Muscle layer of duodenum (tissue), 2 donors: ENCODE data around the gene TMBIM4.

ENCODE experiments used
- H3K27ac ChIP-seq: one replicate; pipeline ENCODE4 v1.7.0; 2013; ENCODE audit warnings: mild to moderate bottlenecking, low read length
- H3K27me3 ChIP-seq: one replicate; pipeline ENCODE4 v1.7.0; 2013; ENCODE audit warnings: low read depth, mild to moderate bottlenecking, control low read depth, low read length
- H3K36me3 ChIP-seq, 2 donors: one replicate each; pipeline ENCODE4 v1.7.0; 2013; ENCODE audit warnings: low read length in 2 of 2, control low read depth in 1 of 2, mild to moderate bottlenecking in 1 of 2; ENCODE audit not compliant: insufficient read depth in 2 of 2, control insufficient read depth in 1 of 2
- H3K4me1 ChIP-seq, 2 donors: one replicate each; pipeline ENCODE4 v1.7.0; 2013; ENCODE audit warnings: low read length in 2 of 2, mild to moderate bottlenecking in 2 of 2, control low read depth in 1 of 2, moderate library complexity in 1 of 2; ENCODE audit not compliant: insufficient read depth in 2 of 2, control insufficient read depth in 1 of 2
- H3K4me3 ChIP-seq, 2 donors: one replicate each; pipeline ENCODE4 v1.7.0; 2013; ENCODE audit warnings: low read length in 2 of 2, low read depth in 1 of 2, mild to moderate bottlenecking in 1 of 2
- H3K9me3 ChIP-seq, 2 donors: one replicate each; pipeline ENCODE4 v1.7.0; 2013; ENCODE audit warnings: low read length in 2 of 2, control low read depth in 1 of 2, mild to moderate bottlenecking in 1 of 2; ENCODE audit not compliant: control insufficient read depth in 1 of 2
- donor health status: healthy.

TMBIM4 gene

DNA sequence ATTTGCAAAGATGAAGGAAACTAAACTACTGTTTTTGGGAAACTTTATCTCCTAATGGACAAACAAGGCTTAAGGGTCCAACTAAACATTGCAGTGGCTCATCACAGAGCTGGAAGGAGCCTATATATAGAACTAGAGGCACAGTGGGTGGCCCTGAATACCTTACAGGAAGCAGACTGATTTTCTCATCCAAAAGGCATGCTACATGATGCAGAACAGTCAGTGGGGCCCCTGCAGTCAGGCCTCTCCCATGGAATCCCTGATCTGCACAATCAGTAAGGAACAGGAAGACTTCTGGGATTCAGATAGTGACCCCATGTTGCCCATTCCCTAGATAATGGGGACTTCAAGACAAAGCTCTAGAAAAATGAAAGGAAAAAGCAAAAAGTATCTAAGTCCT is 37.4 kb downstream of the TMBIM4 start:
- Histone ChIP-seq H3K4me1 (peaks cover 0 to 18% of the 10 kb centered on the region in 2 donors), H3K36me3 (peaks cover 19 to 25% of the 10 kb centered on the region in 2 donors), H3K27me3 (no peaks in the 10 kb centered on the region), H3K9me3 (no peaks in the 10 kb centered on the region), H3K4me3 (no peak overlapping the region), H3K27ac (peak overlapping the region; percentile 16)

DNA sequence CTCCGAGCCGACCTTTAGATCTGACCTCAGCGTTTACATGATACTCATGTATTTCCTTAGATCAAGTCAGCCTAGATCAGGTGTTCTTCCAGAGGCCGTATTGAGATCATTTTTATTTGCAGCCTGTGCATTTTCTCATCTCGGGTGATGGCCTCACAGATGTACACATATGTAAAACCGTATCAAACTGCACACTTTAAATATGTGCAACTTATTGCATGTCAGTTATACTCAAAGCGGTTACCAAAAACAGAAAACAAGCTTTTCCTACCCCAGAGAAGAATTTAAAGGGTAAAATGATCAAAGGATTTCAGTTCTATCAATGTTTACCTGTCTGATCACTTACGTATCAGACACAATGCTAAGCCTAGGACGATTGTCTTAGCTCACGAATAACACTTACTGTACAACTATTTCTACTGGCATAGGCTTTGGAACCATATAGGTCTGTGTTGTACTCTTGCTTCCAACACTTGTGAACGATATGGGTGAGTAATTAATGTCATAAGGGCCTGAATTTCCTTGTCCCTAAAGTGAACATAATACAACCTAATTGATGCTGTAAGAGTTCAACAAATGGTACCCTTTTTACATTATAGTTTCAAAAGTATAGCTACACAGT is 38.6 kb downstream of the TMBIM4 start:
- H3K4me3 ChIP-seq = peak overlapping the region; percentile 92 to 97
- peak overlapping the region; percentile 91 for H3K27ac ChIP-seq
- H3K4me1 ChIP-seq = peaks cover 0 to 18% of the 10 kb centered on the region in 2 donors
- H3K9me3 ChIP-seq = no peaks in the 10 kb centered on the region
- H3K36me3 ChIP-seq = peaks cover 14 to 21% of the 10 kb centered on the region in 2 donors
- no peaks in the 10 kb centered on the region for H3K27me3 ChIP-seq

DNA sequence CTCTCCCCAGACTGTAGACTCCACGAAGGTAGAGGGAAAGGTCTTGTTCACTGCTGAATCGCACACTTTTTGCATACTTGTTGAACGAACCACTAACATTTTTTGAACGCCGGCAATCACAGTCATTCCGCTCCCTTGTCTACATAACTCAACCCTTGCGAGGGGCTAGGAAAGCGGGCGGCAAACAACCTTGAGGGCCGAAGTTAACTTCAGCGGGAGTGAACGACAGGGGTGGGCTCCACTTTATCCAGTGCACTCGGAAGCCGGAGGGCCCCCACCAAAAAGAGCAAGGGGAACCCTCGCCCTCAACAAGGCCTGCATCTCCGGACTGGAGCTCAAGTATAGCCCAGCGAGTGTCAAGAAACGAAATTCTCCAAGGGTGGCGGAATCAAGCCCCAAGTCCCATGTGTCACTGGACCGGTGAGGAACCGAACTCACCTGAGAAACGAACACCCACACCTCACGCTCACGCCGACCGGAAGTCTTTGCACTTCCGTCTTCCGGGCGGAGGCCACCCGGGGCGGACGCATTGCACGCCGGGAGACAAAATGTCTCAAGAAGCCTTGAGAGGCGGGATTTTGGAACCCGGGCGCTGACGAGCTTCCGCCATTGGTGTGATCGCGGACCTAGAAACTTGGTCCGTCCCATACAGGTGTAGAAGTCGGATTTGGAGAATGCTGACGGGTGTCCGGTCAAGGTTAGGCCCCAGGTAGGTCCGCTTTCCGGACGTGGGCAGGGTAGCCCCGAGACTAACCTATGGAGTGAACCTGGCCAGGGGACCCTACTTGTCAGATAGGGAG is 39.3 kb downstream of the TMBIM4 start, which contains the start of gene LLPH:
TSS of gene LLPH (minus strand) at position 484 of the 800 bp plus-strand sequence. CDS start 1,644 bp downstream, outside the sequence.
- Histone ChIP-seq H3K27me3 (no peaks in the 10 kb centered on the region), H3K27ac (peak within 1 kb of the TSS; percentile 91), H3K4me1 (peaks cover 0 to 18% of the 10 kb centered on the region in 2 donors), H3K36me3 (peaks cover 17 to 23% of the 10 kb centered on the region in 2 donors), H3K9me3 (no peaks in the 10 kb centered on the region), H3K4me3 (peak within 1 kb of the TSS; percentile 92 to 97)

DNA sequence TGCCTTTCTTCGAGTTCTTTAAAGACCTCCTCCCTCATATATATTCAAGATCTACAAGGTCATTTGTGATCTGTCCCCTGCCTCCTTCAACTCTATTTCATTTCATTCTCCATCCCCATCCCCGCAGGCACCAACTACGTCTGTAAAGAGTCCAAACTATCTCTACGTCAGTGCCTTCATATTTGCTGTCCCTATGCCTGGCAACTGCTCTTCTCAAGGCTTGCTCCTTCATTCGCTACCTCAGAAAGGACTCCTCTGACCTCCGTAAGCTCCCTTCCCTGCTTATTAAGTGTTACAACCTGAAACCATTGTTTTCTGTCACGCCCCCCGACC is 39.9 kb downstream of the TMBIM4 start:
- Histone ChIP-seq H3K36me3 (peaks cover 23 to 29% of the 10 kb centered on the region in 2 donors), H3K27ac (peak overlapping the region; percentile 91), H3K4me1 (peaks cover 0 to 18% of the 10 kb centered on the region in 2 donors), H3K9me3 (no peaks in the 10 kb centered on the region), H3K27me3 (no peaks in the 10 kb centered on the region), H3K4me3 (peak overlapping the region; percentile 92 to 97)

DNA sequence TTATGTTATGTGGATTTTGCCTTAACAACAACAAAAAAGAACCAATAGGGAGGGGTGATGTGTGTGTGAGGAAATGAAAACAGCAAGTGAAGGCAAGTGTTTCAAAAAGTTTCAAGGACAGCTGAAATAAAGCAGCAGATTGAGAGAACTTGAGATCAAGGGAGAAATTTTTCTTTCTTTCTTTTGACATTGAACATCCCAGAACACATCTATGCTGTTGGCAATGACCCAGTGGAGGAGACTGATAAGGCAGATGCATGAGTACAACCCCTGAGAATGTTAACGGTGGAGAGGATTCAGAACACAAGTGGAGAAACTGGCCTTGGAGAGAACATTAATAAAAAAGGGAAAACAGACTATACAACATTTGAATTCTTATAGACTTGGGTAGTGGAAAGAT is 42.1 kb downstream of the TMBIM4 start:
- Histone ChIP-seq H3K36me3 (peaks cover 41 to 46% of the 10 kb centered on the region in 2 donors), H3K27me3 (no peaks in the 10 kb centered on the region), H3K4me3 (no peak overlapping the region), H3K4me1 (peaks cover 0 to 18% of the 10 kb centered on the region in 2 donors), H3K9me3 (no peaks in the 10 kb centered on the region), H3K27ac (no peak overlapping the region)

DNA sequence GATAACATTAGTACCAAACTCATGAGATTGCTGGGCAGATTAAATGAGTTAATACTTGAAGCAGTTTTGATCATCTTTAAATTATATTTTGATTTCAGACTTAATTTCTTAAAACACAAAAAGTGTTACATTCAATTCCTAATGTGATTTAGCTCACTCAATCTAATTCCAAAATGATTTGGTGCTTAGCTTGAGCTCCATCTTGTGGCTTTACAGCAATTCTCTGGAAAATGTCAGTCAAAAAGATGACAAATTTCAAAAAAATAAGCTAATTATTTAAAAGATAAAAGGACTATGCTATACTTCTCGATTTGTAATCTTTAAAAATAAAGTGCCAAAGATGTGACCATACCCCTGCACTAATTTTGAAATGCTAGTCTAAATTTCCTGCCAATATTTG is 49.3 kb downstream of the TMBIM4 start:
- H3K27me3 ChIP-seq = no peaks in the 10 kb centered on the region
- no peaks in the 10 kb centered on the region for H3K9me3 ChIP-seq
- H3K4me3 ChIP-seq = no peak overlapping the region
- no peaks in the 10 kb centered on the region for H3K4me1 ChIP-seq
- no peak overlapping the region for H3K27ac ChIP-seq
- H3K36me3 ChIP-seq = peaks cover 27 to 35% of the 10 kb centered on the region in 2 donors

DNA sequence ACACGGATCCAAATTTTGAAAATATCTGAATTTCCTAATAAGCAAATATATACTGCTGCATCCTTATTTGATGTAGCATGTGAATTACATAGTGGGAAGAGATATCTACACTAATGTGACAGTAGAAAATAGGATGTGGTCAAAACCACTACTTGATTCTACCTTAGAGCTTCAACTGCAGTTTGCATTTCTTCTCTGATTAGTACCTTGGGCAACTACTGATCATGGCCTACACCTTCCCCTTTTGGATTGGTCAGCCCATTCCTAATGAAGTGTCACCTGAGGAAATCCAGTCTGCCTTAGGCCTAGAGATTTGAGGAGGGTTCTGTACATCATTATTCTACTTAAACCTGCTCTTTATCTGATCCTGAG is 49.9 kb downstream of the TMBIM4 start:
- Histone ChIP-seq H3K9me3 (no peaks in the 10 kb centered on the region), H3K36me3 (peaks cover 20 to 29% of the 10 kb centered on the region in 2 donors), H3K4me3 (no peak overlapping the region), H3K27me3 (no peaks in the 10 kb centered on the region), H3K27ac (no peak overlapping the region), H3K4me1 (no peaks in the 10 kb centered on the region)

DNA sequence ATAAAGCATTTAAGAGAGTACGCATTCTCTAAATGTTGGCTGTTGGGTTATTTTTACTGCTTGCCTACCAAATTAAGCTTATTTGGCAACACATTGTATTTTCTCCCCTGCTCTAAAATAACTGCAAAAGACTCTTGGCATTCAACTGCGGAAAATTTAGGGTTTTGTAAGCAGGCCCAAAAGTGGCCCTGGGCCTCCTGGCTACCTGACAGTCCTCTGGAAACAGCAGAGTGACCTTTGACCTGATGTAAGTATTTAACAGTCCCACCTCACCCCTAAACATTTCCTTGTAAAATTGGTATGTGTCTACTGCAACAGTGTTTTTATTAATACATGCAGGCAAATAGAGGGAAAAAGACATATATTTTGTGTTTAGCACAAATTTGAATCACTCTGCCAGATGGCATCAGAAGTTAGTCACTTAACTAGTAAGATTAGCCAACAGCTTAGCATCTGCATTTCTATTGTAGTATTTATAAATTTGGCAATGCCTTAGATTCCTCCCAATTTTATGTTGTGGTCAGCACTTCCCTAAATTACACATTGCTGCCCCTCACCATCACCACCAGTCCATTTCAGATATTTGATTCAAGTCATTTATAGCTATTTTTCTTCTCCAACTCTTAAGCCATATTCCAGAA is 50.4 kb downstream of the TMBIM4 start:
- no peaks in the 10 kb centered on the region for H3K9me3 ChIP-seq
- peaks cover 15 to 26% of the 10 kb centered on the region in 2 donors for H3K36me3 ChIP-seq
- H3K4me3 ChIP-seq = no peak overlapping the region
- H3K27ac ChIP-seq = no peak overlapping the region
- H3K27me3 ChIP-seq = no peaks in the 10 kb centered on the region
- no peaks in the 10 kb centered on the region for H3K4me1 ChIP-seq

DNA sequence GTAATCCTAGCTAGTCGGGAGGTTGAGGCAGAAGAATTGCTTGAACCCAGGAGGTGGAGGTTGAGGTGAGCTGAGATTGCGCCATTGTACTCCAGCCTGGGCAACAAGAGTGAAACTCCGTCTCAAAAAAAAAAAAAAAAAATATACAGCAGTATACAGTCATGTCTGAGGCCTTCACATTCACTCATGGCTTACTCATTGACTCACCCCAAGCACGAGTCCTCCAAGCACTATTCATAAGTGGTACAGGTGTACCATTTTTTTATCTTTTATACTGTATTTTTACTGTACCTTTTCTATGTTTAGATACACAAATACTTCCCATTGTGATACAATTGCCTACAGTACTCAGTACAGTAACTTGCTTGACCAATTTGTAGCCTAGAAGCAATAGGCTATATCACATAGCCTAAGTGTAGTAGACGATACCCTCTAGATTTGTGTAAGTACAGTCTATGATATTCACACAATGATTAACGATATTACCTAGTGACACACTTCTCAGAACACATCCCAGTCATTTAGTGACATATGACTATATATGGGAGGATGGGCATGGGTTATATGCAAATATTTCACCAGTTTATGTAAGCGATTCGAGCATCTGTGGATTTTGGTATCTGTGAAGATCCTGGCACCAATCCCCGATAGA is 51.4 kb downstream of the TMBIM4 start:
- H3K27ac ChIP-seq = no peak overlapping the region

DNA sequence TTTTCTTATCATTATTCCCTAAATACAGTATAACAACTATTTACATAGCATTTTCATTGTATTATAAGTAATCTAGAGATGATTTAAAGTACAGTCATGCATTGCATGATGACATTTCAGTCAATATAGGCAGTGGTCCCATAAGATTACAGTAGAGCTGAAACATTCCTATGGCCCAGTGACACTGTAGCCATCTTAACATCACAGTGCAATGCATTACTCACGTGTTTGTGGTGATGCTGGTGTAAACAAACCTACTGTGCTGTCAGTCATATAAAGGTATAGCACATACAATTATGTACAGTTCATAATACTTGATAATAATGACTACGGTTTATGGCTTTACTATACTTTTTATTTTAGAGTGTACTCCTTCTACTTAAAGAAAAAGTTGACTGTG is 52.6 kb downstream of the TMBIM4 start:
- Histone ChIP-seq H3K4me1 (no peaks in the 10 kb centered on the region), H3K36me3 (peaks cover 4 to 10% of the 10 kb centered on the region in 2 donors), H3K27me3 (no peaks in the 10 kb centered on the region), H3K9me3 (no peaks in the 10 kb centered on the region), H3K27ac (no peak overlapping the region), H3K4me3 (no peak overlapping the region)

More for the DNA sequence above, 51.4 kb downstream of the TMBIM4 start:
- H3K4me3 ChIP-seq = no peak overlapping the region
- H3K27me3 ChIP-seq = no peaks in the 10 kb centered on the region
- H3K9me3 ChIP-seq = no peaks in the 10 kb centered on the region
- no peaks in the 10 kb centered on the region for H3K4me1 ChIP-seq
- peaks cover 6 to 16% of the 10 kb centered on the region in 2 donors for H3K36me3 ChIP-seq

DNA sequence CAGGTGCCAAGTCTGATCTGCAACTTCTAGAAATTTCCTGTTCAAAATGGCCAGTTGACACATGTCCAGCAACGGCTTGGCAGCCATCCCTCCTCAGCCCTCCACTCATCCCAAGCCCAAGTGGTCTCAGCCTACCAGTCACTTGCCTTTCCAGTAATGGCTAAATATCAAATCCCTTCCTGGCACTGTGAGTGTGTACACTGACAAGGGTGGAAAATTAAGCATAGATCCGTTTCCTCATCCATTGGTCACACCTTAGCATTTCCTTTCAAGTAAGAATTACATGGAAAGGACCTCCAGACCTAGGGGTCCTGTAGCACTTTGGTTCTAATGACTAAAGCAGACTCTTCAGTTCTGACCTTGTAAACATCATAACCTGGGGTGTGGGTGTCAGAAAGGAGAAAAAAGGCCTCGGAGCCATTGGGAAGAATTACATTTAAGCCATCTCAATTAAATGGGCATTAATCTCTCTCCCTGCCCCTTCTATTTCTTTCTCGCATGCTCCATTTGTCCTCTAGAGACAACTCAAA is 54.7 kb downstream of the TMBIM4 start:
- Histone ChIP-seq H3K27ac (no peak overlapping the region), H3K4me3 (no peak overlapping the region), H3K9me3 (no peaks in the 10 kb centered on the region), H3K27me3 (no peaks in the 10 kb centered on the region), H3K36me3 (no peaks in the 10 kb centered on the region), H3K4me1 (no peaks in the 10 kb centered on the region)
